ENCODE data around the gene FAM76B. TPM values are rescaled to one million over a fixed set of nuclear protein-coding genes. Genes with fewer than 3 reads are reported as not detected.

FAM76B gene
- polyA plus RNA-seq, 3 donors, result 7.8 to 46.6 (median 8.2) TPM

DNA sequence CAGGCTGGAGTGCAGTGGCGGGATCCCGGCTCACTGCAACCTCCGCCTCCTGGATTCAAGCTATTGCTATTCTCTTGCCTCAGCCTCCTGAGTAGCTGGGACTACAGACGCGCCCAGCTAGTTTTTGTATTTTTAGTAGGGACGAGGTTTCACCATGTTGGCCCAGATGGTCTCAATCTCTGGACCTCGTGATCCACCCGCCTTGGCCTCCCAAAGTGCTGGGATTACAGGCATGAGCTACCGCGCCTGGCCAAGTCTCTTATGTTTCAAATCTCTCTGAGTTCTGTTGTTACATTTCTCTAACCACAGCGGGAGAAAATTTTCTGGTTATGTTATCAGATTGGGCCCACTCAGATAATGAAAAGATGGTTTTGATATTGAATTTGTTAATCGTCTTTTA is 10.9 kb upstream of the FAM76B start:
- Histone ChIP-seq H2AFZ (ENCODE audit: insufficient read depth, low read depth, low read length, poor library complexity, severe bottlenecking) (no peak overlapping the region), H3K9me3 (replicated peaks in 1 of 2; ENCODE audit: control insufficient read depth in 1 of 2, insufficient read depth in 1 of 2, low read length in 2 of 2) (no peaks in the 10 kb centered on the region), H3K27ac (ENCODE audit: low read depth in 1 of 2, low read length in 2 of 2) (no peak overlapping the region), H3K36me3 (replicated peaks in 1 of 2; ENCODE audit: control insufficient read depth in 1 of 2, insufficient read depth in 2 of 2, low read length in 2 of 2) (peaks cover 25 to 62% of the 10 kb centered on the region in 2 donors), H3K4me2 (replicated peaks; ENCODE audit: extremely low read depth, low read length, poor library complexity, severe bottlenecking) (no peak overlapping the region), H3K4me3 (replicated peaks in 1 of 3; ENCODE audit: low read depth in 2 of 3, low read length in 3 of 3) (no peak overlapping the region), H3K4me1 (ENCODE audit: control insufficient read depth in 1 of 2, insufficient read depth in 2 of 2, low read length in 2 of 2) (no peaks in the 10 kb centered on the region), H3K27me3 (ENCODE audit: control insufficient read depth in 2 of 2, insufficient read depth in 2 of 2, low read length in 2 of 2) (no peaks in the 10 kb centered on the region), H4K20me1 (ENCODE audit: insufficient read depth, low read length) (no peaks in the 10 kb centered on the region), H3K79me2 (ENCODE audit: insufficient read depth, low read length) (peaks cover 41% of the 10 kb centered on the region), H3K9ac (ENCODE audit: insufficient read depth, low read length, poor library complexity, severe bottlenecking) (no peak overlapping the region)
- Mint-ChIP-seq H3K27ac (peak overlapping the region in 1 of 7 donors; percentile 25), H3K27me3 (ENCODE audit: low read depth in 3 of 3) (no peaks in the 10 kb centered on the region), H3K4me3 (no peak overlapping the region), H3K9me3 (no peaks in the 10 kb centered on the region), H3K4me1 (peaks cover 2% of the 10 kb centered on the region), H3K36me3 (peaks cover 47 to 52% of the 10 kb centered on the region in 2 donors)
- intact Hi-C loops (cut with micrococcal nuclease), result no loop called here
- 95% methylated on average over 6 of the region's 12 CpGs for WGBS (ENCODE audit: insufficient coverage)
- TF ChIP-seq CTCF (IDR thresholded peaks at IDR 0.05), result no peak
- DNase-seq, result no peak

GRCh38 chr11:95799546-95799945 is 10.0 kb upstream of the FAM76B start:
- H3K27me3 ChIP-seq (ENCODE audit: control insufficient read depth in 2 of 2, insufficient read depth in 2 of 2, low read length in 2 of 2), result no peaks in the 10 kb centered on the region
- H4K20me1 ChIP-seq (ENCODE audit: insufficient read depth, low read length), result no peaks in the 10 kb centered on the region
- H3K4me2 ChIP-seq (replicated peaks; ENCODE audit: extremely low read depth, low read length, poor library complexity, severe bottlenecking), result no peak overlapping the region
- no peak overlapping the region for H3K27ac ChIP-seq (ENCODE audit: low read depth in 1 of 2, low read length in 2 of 2)
- Mint-ChIP-seq H3K4me1 (peaks cover 4% of the 10 kb centered on the region), H3K27me3 (ENCODE audit: low read depth in 3 of 3) (no peaks in the 10 kb centered on the region), H3K36me3 (peaks cover 45 to 49% of the 10 kb centered on the region in 2 donors), H3K27ac (no peak overlapping the region), H3K9me3 (no peaks in the 10 kb centered on the region), H3K4me3 (no peak overlapping the region)
- TF ChIP-seq CTCF (IDR thresholded peaks at IDR 0.05), result no peak
- peaks cover 50% of the 10 kb centered on the region for H3K79me2 ChIP-seq (ENCODE audit: insufficient read depth, low read length)
- no peak overlapping the region for H3K9ac ChIP-seq (ENCODE audit: insufficient read depth, low read length, poor library complexity, severe bottlenecking)
- no peak overlapping the region for H2AFZ ChIP-seq (ENCODE audit: insufficient read depth, low read depth, low read length, poor library complexity, severe bottlenecking)
- no peak for DNase-seq
- intact Hi-C loops (cut with micrococcal nuclease), result no loop called here
- peaks cover 24 to 54% of the 10 kb centered on the region in 2 donors for H3K36me3 ChIP-seq (replicated peaks in 1 of 2; ENCODE audit: control insufficient read depth in 1 of 2, insufficient read depth in 2 of 2, low read length in 2 of 2)
- no peaks in the 10 kb centered on the region for H3K9me3 ChIP-seq (replicated peaks in 1 of 2; ENCODE audit: control insufficient read depth in 1 of 2, insufficient read depth in 1 of 2, low read length in 2 of 2)
- no peak overlapping the region for H3K4me3 ChIP-seq (replicated peaks in 1 of 3; ENCODE audit: low read depth in 2 of 3, low read length in 3 of 3)
- H3K4me1 ChIP-seq (ENCODE audit: control insufficient read depth in 1 of 2, insufficient read depth in 2 of 2, low read length in 2 of 2), result no peaks in the 10 kb centered on the region
- WGBS (ENCODE audit: insufficient coverage), result 100% methylated on average over 1 of the region's 1 CpG
